Ishikawa (cell line): ENCODE results near the gene KIAA0319L.

ENCODE experiments used
- CEBPB ChIP-seq: IDR thresholded peaks from 2 replicates; pipeline ENCODE4 v1.6.1; 2012
- CREB1 ChIP-seq: IDR thresholded peaks from 2 replicates; pipeline ENCODE4 v1.6.1; 2012; ENCODE audit warnings: low read depth
- EGR1 ChIP-seq: IDR thresholded peaks from 2 replicates; pipeline ENCODE4 v1.6.1; 2012
- EP300 ChIP-seq: IDR thresholded peaks from 2 replicates; pipeline ENCODE4 v1.6.1; 2012; ENCODE audit warnings: borderline replicate concordance
- FOXM1 ChIP-seq: IDR thresholded peaks from 2 replicates; pipeline ENCODE4 v1.6.1; 2012; ENCODE audit warnings: low read depth, borderline replicate concordance
- MAX ChIP-seq: IDR thresholded peaks from 2 replicates; pipeline ENCODE4 v1.6.1; 2012
- NFIC ChIP-seq: IDR thresholded peaks from 2 replicates; pipeline ENCODE4 v1.6.1; 2012
- RAD21 ChIP-seq: IDR thresholded peaks from 2 replicates; pipeline ENCODE4 v1.6.1; 2012; ENCODE audit warnings: low read depth
- REST ChIP-seq: IDR thresholded peaks from 2 replicates; pipeline ENCODE4 v1.6.1; 2012; ENCODE audit warnings: low read depth, mild to moderate bottlenecking
- TAF1 ChIP-seq: IDR thresholded peaks from 2 replicates; pipeline ENCODE4 v1.6.1; 2012; ENCODE audit warnings: low read depth, mild to moderate bottlenecking
- TCF12 ChIP-seq: IDR thresholded peaks from 2 replicates; pipeline ENCODE4 v1.6.1; 2012; ENCODE audit warnings: low read depth
- TEAD4 ChIP-seq: IDR thresholded peaks from 2 replicates; pipeline ENCODE4 v1.6.1; 2012
- USF1 ChIP-seq: IDR thresholded peaks from 2 replicates; pipeline ENCODE4 v1.6.1; 2012
- YY1 ChIP-seq: IDR thresholded peaks from 2 replicates; pipeline ENCODE4 v1.6.1; 2012; ENCODE audit warnings: low read depth
- ZBTB7A ChIP-seq: IDR thresholded peaks from 2 replicates; pipeline ENCODE4 v1.6.1; 2012; ENCODE audit warnings: low read depth

KIAA0319L gene

GRCh38 chr1:35571263-35571662 is 14.1 kb upstream of the KIAA0319L start:
- no peak for TF ChIP-seq USF1
- no peak for TF ChIP-seq FOXM1
- TF ChIP-seq MAX = no peak
- TF ChIP-seq TAF1 = no peak

- no peak for TF ChIP-seq RAD21
- no peak for TF ChIP-seq USF1
- no peak for TF ChIP-seq EGR1
- no peak for TF ChIP-seq CREB1
- no peak for TF ChIP-seq FOXM1
- no peak for TF ChIP-seq MAX
- TF ChIP-seq TAF1 = no peak
- TF ChIP-seq REST = no peak
- TF ChIP-seq TCF12 = no peak
- no peak for TF ChIP-seq NFIC
These were observed 13.5 kb upstream of the KIAA0319L start for GRCh38 chr1:35570589-35571137.

- TF ChIP-seq YY1 (no peak), CREB1 (no peak), TEAD4 (no peak), EP300 (no peak), USF1 (no peak), NFIC (no peak), TCF12 (no peak), ZBTB7A (no peak), CEBPB (no peak), EGR1 (no peak), RAD21 (no peak)
These were observed 12.7 kb upstream of the KIAA0319L start for GRCh38 chr1:35569936-35570335.

GRCh38 chr1:35568975-35569395 is 11.8 kb upstream of the KIAA0319L start:
- no peak for TF ChIP-seq USF1
- TF ChIP-seq TCF12 = no peak
- no peak for TF ChIP-seq REST
- peak; percentile 92 for TF ChIP-seq RAD21
- no peak for TF ChIP-seq FOXM1
- no peak for TF ChIP-seq TAF1
- TF ChIP-seq TEAD4 = peak; percentile 24; the same call in 1 of the 2 replicates
- no peak for TF ChIP-seq YY1

- TF ChIP-seq EGR1 (no peak), CREB1 (no peak), EP300 (no peak), TCF12 (no peak), CEBPB (no peak), TEAD4 (no peak), RAD21 (no peak), ZBTB7A (no peak), REST (no peak), NFIC (no peak), USF1 (no peak), FOXM1 (no peak), MAX (no peak), TAF1 (no peak), YY1 (no peak)
These were observed 10.8 kb upstream of the KIAA0319L start for GRCh38 chr1:35567947-35568558.
